Lung (tissue), 12 donors: ENCODE measurements around the gene PLCG1. TPM values are rescaled to one million over a fixed set of nuclear protein-coding genes. Genes with fewer than 3 reads are reported as not detected.

Experiments
- ATAC-seq: fragments of 200-7000 bp; cut with Tn5 transposase; one replicate; pipeline ENCODE4 v1.9.1; 2020; ENCODE audit warnings: moderate number of reproducible peaks; ENCODE audit not compliant: insufficient read depth, low FRiP score
- DNase-seq, 3 donors: peaks; one replicate each; pipeline ENCODE4 v3.0.0-alpha.2; 2013 to 2017
- H3K27ac ChIP-seq, 2 donors: one replicate each; pipeline ENCODE4 v1.5.1; 2013; ENCODE audit warnings: mild to moderate bottlenecking in 2 of 2, moderate library complexity in 2 of 2, control low read depth in 1 of 2, inconsistent platforms in 1 of 2, low read depth in 1 of 2, low read length in 1 of 2
- H3K27me3 ChIP-seq, 3 donors: one replicate each; pipeline ENCODE4 v1.5.1; 2013; ENCODE audit warnings: low read length in 2 of 3; ENCODE audit not compliant: control insufficient read depth in 3 of 3, insufficient read depth in 3 of 3
- H3K36me3 ChIP-seq, 4 donors: one replicate each; pipeline ENCODE4 v1.5.1; 2013; ENCODE audit warnings: low read length in 4 of 4, mild to moderate bottlenecking in 1 of 4, moderate library complexity in 1 of 4; ENCODE audit not compliant: control insufficient read depth in 4 of 4, insufficient read depth in 4 of 4
- H3K4me1 ChIP-seq, 5 donors: one replicate each; pipeline ENCODE4 v1.5.1; 2013; ENCODE audit warnings: low read length in 5 of 5, mild to moderate bottlenecking in 2 of 5, moderate library complexity in 1 of 5; ENCODE audit not compliant: control insufficient read depth in 5 of 5, insufficient read depth in 5 of 5
- H3K4me3 ChIP-seq: one replicate; pipeline ENCODE4 v1.5.1; 2013; ENCODE audit warnings: mild to moderate bottlenecking, control low read depth, moderate library complexity
- H3K9ac ChIP-seq, 2 donors: one replicate each; pipeline ENCODE4 v1.5.1; 2013; ENCODE audit warnings: low read length in 2 of 2, control low read depth in 1 of 2; ENCODE audit not compliant: insufficient read depth in 1 of 2
- H3K9me3 ChIP-seq, 4 donors: one replicate each; pipeline ENCODE4 v1.5.1; 2013; ENCODE audit warnings: low read length in 3 of 4, mild to moderate bottlenecking in 1 of 4, moderate library complexity in 1 of 4; ENCODE audit not compliant: control insufficient read depth in 4 of 4, insufficient read depth in 3 of 4
- WGBS, 2 donors: extraction: QIAGEN DNeasy Blood & Tissue Kit; methylation state at CpG; one replicate each; pipeline ENCODE4 v1.1.7; 2013; 5-methylcytosine and 5-hydroxymethylcytosine counted together
- polyA plus RNA-seq, 2 donors: library from polyadenylated mRNA; stranded (reverse); fragments of 200-250 nt; gene quantifications; one replicate each; pipeline ENCODE4 v1.2.1, GENCODE V29; 2013
- total RNA-seq, 2 donors: library from RNA; depleted of rRNA in 1 of 2; stranded (reverse); fragments of >200 nt in 1 of 2; gene quantifications; one replicate each; pipeline ENCODE4 v1.2.1, GENCODE V29; 2014 to 2021
- TF ChIP-seq, protein P1 (sequence below): IDR thresholded peaks from 2 replicates; pipeline ENCODE4 v1.5.1; 2012; ENCODE audit warnings: mild to moderate bottlenecking; ENCODE audit errors: control extremely low read depth, extremely low read depth
- donor health status: control.
- donor health status: control.
- donor health status: Bipolar disorder and iron deficiency.
- donor health status: healthy.
- donor health status: DM: yes; HTN: yes; CAD: no.

Gene PLCG1
- total and polyA plus RNA-seq, 4 donors = 29.6 to 154 (median 67.1) TPM

DNA sequence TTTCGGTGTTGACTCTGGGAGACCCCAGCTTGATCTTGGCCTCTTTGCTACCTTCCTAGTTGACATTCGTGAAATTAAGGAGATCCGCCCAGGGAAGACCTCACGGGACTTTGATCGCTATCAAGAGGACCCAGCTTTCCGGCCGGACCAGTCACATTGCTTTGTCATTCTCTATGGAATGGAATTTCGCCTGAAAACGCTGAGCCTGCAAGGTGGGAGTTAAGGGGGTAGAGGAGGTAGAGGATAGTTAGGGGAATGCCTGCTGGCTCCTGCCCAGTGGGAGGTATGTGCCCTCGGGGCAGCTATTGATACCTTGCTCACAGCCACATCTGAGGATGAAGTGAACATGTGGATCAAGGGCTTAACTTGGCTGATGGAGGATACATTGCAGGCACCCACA is 22.2 kb downstream of the PLCG1 start:
- no peak for ATAC-seq
- Histone ChIP-seq H3K27me3 (no peaks in the 10 kb centered on the region), H3K4me1 (peaks cover 0 to 40% (median 9%) of the 10 kb centered on the region in 5 donors), H3K36me3 (peaks cover 4 to 35% (median 27%) of the 10 kb centered on the region in 4 donors), H3K9me3 (no peaks in the 10 kb centered on the region), H3K27ac (no peak overlapping the region), H3K9ac (no peak overlapping the region), H3K4me3 (no peak overlapping the region)
- DNase-seq = no peak
- WGBS, 2 donors = 80 to 86% methylated on average over 10 of the region's 10 CpGs
- TF ChIP-seq, protein P1, sequence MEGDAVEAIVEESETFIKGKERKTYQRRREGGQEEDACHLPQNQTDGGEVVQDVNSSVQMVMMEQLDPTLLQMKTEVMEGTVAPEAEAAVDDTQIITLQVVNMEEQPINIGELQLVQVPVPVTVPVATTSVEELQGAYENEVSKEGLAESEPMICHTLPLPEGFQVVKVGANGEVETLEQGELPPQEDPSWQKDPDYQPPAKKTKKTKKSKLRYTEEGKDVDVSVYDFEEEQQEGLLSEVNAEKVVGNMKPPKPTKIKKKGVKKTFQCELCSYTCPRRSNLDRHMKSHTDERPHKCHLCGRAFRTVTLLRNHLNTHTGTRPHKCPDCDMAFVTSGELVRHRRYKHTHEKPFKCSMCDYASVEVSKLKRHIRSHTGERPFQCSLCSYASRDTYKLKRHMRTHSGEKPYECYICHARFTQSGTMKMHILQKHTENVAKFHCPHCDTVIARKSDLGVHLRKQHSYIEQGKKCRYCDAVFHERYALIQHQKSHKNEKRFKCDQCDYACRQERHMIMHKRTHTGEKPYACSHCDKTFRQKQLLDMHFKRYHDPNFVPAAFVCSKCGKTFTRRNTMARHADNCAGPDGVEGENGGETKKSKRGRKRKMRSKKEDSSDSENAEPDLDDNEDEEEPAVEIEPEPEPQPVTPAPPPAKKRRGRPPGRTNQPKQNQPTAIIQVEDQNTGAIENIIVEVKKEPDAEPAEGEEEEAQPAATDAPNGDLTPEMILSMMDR = no peak

- no peaks in the 10 kb centered on the region for H3K27me3 ChIP-seq
- WGBS, 2 donors = 86 to 94% methylated on average over 2 of the region's 2 CpGs
- DNase-seq (no peak), ATAC-seq (no peak)
- H3K4me1 ChIP-seq = peaks cover 0 to 29% (median 9%) of the 10 kb centered on the region in 5 donors
- peaks cover 10 to 46% (median 36%) of the 10 kb centered on the region in 4 donors for H3K36me3 ChIP-seq
- TF ChIP-seq, protein P1 = no peak
- no peak overlapping the region for H3K9ac ChIP-seq
- H3K27ac ChIP-seq = no peak overlapping the region
- H3K4me3 ChIP-seq = no peak overlapping the region
- no peaks in the 10 kb centered on the region for H3K9me3 ChIP-seq
These were observed 23.3 kb downstream of the PLCG1 start for GRCh38 chr20:41160686-41161085.

DNA sequence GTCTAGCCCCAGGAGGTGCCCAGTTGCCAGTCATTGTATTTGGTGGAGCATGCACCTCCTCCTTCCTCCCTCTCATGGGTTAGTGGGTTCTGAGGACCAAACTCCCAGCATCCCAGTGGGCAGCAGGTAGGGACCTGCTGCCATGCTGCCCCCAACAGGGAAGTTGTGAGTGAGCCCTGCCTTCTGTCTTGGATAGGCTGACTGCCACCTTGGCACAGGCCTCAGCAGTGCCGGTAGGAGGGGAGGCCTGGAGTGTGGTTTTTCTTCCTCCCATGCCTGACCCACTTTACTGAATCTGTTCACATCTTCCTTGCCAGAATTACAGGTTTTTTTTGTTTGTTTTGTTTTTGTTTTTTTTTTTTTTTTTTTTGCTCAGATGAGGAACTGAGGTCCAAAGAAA is 24.5 kb downstream of the PLCG1 start:
- 32 to 64% methylated on average over 1 of the region's 1 CpG for WGBS, 2 donors
- H3K9me3 ChIP-seq = no peaks in the 10 kb centered on the region
- TF ChIP-seq, protein P1 = no peak
- H3K27ac ChIP-seq = no peak overlapping the region
- no peak for ATAC-seq
- no peak overlapping the region for H3K4me3 ChIP-seq
- no peak for DNase-seq
- H3K4me1 ChIP-seq = peaks cover 0 to 20% (median 7%) of the 10 kb centered on the region in 5 donors
- H3K36me3 ChIP-seq = peaks cover 10 to 58% (median 46%) of the 10 kb centered on the region in 4 donors
- H3K9ac ChIP-seq = no peak overlapping the region
- H3K27me3 ChIP-seq = no peaks in the 10 kb centered on the region

GRCh38 chr20:41162396-41162795 is 25.1 kb downstream of the PLCG1 start:
- no peak for DNase-seq
- H3K36me3 ChIP-seq = peaks cover 10 to 61% (median 48%) of the 10 kb centered on the region in 4 donors

More at GRCh38 chr20:41162396-41162795, 25.1 kb downstream of the PLCG1 start:
- no peak for ATAC-seq
- no peaks in the 10 kb centered on the region for H3K9me3 ChIP-seq
- 95 to 96% methylated on average over 11 of the region's 11 CpGs for WGBS, 2 donors
- no peaks in the 10 kb centered on the region for H3K27me3 ChIP-seq
- TF ChIP-seq, protein P1 = no peak
- H3K9ac ChIP-seq = no peak overlapping the region
- no peak overlapping the region for H3K27ac ChIP-seq
- no peak overlapping the region for H3K4me3 ChIP-seq
- peaks cover 0 to 15% (median 3%) of the 10 kb centered on the region in 5 donors for H3K4me1 ChIP-seq
